Posterior cingulate gyrus (tissue), 11 donors: Measurements from ENCODE around the gene HNRNPL.
"Not testable (repeated sequence)": the region's sequence is repeated elsewhere in the genome, so short reads cannot be mapped to it uniquely, and the experiment has no call there.

Source experiments
- DNase-seq, 10 donors: peaks; one replicate each; pipeline versions ENCODE4 v3.0.0 to v3.0.0-alpha.2; 2020 to 2021; ENCODE audit warnings: mixed read lengths in 3 of 10
- intact Hi-C: fragments of 100-400 bp; cut with DNase I; formaldehyde crosslinking; loops from one replicate; pipeline ENCODE4 v1.15.1; 2023

The HNRNPL gene

GRCh38 chr19:38870612-38871011 lies 20.8 kb upstream of the HNRNPL start:
- intact Hi-C loops = no loop called here
- DNase-seq = peak in 1 of 10 donors; percentile 77

- intact Hi-C loops = no loop called here
Measured at GRCh38 chr19:38869836-38870607, 20.2 kb upstream of the HNRNPL start.

GRCh38 chr19:38869160-38869835 lies 19.5 kb upstream of the HNRNPL start:
- DNase-seq = peak in 3 of 10 donors; percentile 19 to 88 (median 83)
- intact Hi-C loops = no loop called here

More at GRCh38 chr19:38869836-38870607, 20.2 kb upstream of the HNRNPL start:
- DNase-seq = peak; percentile 46 to 97 (median 76)

- intact Hi-C loops = no loop called here
- DNase-seq = no peak
Measured at GRCh38 chr19:38868551-38868950, 18.8 kb upstream of the HNRNPL start.

- DNase-seq = no peak
- intact Hi-C loops = no loop called here
Measured at GRCh38 chr19:38867171-38867780, 17.5 kb upstream of the HNRNPL start.

- intact Hi-C loops = no loop called here
- DNase-seq = no peak
Measured at GRCh38 chr19:38862321-38863059, 12.7 kb upstream of the HNRNPL start.

GRCh38 chr19:38861368-38861767 lies 11.6 kb upstream of the HNRNPL start:
- DNase-seq = no peak

GRCh38 chr19:38859631-38860204 lies 9.9 kb upstream of the HNRNPL start:
- DNase-seq, intact Hi-C loops: not testable (repeated sequence)

More at GRCh38 chr19:38861368-38861767, 11.6 kb upstream of the HNRNPL start:
- intact Hi-C loops = no loop called here

- no peak for DNase-seq
- intact Hi-C loops = no loop called here
Measured at GRCh38 chr19:38856813-38857212, 7.0 kb upstream of the HNRNPL start.

- intact Hi-C loops = not testable (repeated sequence)
- peak in 1 of 10 donors; percentile 64 for DNase-seq
Measured at GRCh38 chr19:38855751-38856150, 6.0 kb upstream of the HNRNPL start.

GRCh38 chr19:38854961-38855360 lies 5.2 kb upstream of the HNRNPL start:
- intact Hi-C loops = not testable (repeated sequence)
- peak in 1 of 10 donors; percentile 5 for DNase-seq

GRCh38 chr19:38853214-38853613 lies 3.4 kb upstream of the HNRNPL start:
- DNase-seq = peak in 1 of 10 donors; percentile 59
- intact Hi-C loops = no loop called here

GRCh38 chr19:38852231-38853044 lies 2.7 kb upstream of the HNRNPL start:
- intact Hi-C loops = loop anchor here (1.0 kb wide), 1 partner anchor 47 kb away; the partner anchor contains the start of genes NFKBIB and SIRT2

GRCh38 chr19:38851622-38852230 lies 1.9 kb upstream of the HNRNPL start:
- peak; percentile 85 to 99 (median 91) for DNase-seq
- intact Hi-C loops = loop anchor here (1.0 kb wide), 1 partner anchor 48 kb away; the partner anchor contains the start of genes NFKBIB and SIRT2

More at GRCh38 chr19:38852231-38853044, 2.7 kb upstream of the HNRNPL start:
- peak in 6 of 10 donors; percentile 20 to 87 (median 44) for DNase-seq

GRCh38 chr19:38850976-38851621 lies 1.3 kb upstream of the HNRNPL start:
- intact Hi-C loops = no loop called here
- peak in 3 of 10 donors; percentile 21 to 87 (median 73) for DNase-seq

- intact Hi-C loops = no loop called here
- DNase-seq = peak; percentile 98 to 100 (median 99)
Measured at GRCh38 chr19:38850436-38850975, 720 bp upstream of the HNRNPL start.

- intact Hi-C loops = loop anchor here (1.0 kb wide), 1 partner anchor 81 kb away; the partner anchor contains the start of genes MRPS12 and SARS2
- peak; percentile 85 to 98 (median 92) for DNase-seq
Measured at GRCh38 chr19:38849147-38849859, 483 bp downstream of the HNRNPL start.
